ENCODE results near the gene KHSRP. TPM values are rescaled to one million over a fixed set of nuclear protein-coding genes. Genes with fewer than 3 reads are reported as not detected.

Gene KHSRP
- total RNA-seq, 4 donors from 2014 or later: 92.9 to 141 (median 118) TPM

- no peaks in the 10 kb centered on the region for H3K27me3 ChIP-seq
- H3K4me3 ChIP-seq (replicated peaks in 1 of 3): no peak overlapping the region
- DNase-seq: no peak
- intact Hi-C loops (cut with DNase I): loop anchor here (10.0 kb wide), 1 partner anchor 46 kb away; the partner anchor contains the start of gene KHSRP
- peaks cover 43 to 46% of the 10 kb centered on the region in 2 donors for H3K36me3 ChIP-seq
- no peak for TF ChIP-seq POLR2A (IDR thresholded peaks at IDR 0.05)
- no peak for TF ChIP-seq CTCF (IDR thresholded peaks at IDR 0.05)
- peak overlapping the region; percentile 41 to 66 (median 52) for H3K27ac ChIP-seq
- no peaks in the 10 kb centered on the region for H3K9me3 ChIP-seq
- 63 to 68% methylated on average over 9 of the region's 9 CpGs for WGBS, 2 donors
- H3K4me1 ChIP-seq: peaks cover 18 to 22% of the 10 kb centered on the region in 2 donors
These were observed 46.1 kb downstream of the KHSRP start for GRCh38 chr19:6378486-6378885.

DNA sequence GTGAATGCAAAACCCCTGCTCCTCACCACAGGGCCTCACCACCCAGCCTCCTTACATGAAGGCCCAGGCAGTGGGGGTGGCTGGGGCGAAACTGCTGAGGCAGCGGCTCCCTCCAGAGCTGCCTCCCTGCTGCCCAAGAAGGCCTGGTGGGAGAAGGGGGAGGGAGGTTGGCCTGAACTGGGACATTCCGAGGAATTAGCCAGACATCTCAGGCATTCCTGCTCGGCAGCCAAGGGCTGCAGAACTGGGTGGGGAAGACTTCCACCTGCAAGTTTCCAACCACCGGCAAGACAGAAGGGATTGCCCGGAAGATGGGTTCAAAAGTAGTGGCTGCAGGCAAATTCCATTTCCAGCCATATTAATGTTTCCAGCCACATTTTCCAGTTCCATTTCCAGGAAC is 46.6 kb downstream of the KHSRP start:
- Histone ChIP-seq H3K36me3 (peaks cover 38 to 42% of the 10 kb centered on the region in 2 donors), H3K4me1 (peaks cover 20 to 24% of the 10 kb centered on the region in 2 donors)
- intact Hi-C loops (cut with DNase I): loop anchor here (10.0 kb wide), 1 partner anchor 47 kb away; the partner anchor contains the start of gene KHSRP

DNA sequence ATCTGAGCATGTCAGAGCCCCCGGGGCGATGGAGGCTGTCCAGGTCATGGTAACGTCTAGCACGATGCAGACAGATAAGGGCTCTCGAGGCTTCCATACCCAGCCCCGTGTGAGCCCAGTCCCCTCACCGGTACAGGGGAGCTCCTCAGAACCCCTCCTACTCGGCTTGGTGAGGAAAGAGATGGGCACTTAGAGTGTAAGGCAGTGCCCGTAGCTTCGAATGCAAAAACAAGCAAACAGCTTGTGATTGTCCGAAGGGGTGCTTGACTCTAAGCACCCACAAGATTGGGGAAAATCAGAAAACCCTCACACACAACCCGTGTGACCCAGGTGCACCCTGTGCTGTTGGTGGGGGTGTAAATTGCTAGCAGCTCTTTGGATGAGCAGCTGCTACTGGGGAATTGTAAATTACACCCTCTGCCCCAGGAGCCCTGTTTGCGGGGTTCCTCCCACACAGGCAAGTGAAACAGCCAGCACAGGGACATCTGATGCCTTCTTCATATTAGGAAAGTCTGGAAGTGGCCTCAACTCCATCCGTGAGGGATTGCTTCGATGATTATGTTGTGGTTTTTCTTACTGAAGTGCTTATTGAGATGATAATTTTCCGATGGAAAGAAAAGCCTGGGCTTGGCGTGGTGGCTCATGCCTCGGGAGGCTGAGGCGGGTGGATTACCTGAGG is 48.0 kb downstream of the KHSRP start:
- 76 to 80% methylated on average over 16 to 19 of the region's 19 CpGs for WGBS, 2 donors
- Histone ChIP-seq H3K27me3 (no peaks in the 10 kb centered on the region), H3K4me3 (replicated peaks in 1 of 3) (no peak overlapping the region), H3K27ac (peak overlapping the region in 1 of 3 donors; percentile 66), H3K36me3 (peaks cover 26 to 32% of the 10 kb centered on the region in 2 donors), H3K4me1 (peaks cover 20 to 28% of the 10 kb centered on the region in 2 donors), H3K9me3 (no peaks in the 10 kb centered on the region)
- no peak for DNase-seq
- intact Hi-C loops (cut with DNase I): loop anchor here (10.0 kb wide), 1 partner anchor 48 kb away; the partner anchor contains the start of gene KHSRP
- TF ChIP-seq CTCF (IDR thresholded peaks at IDR 0.05): no peak
- TF ChIP-seq POLR2A (IDR thresholded peaks at IDR 0.05): no peak

More for the DNA sequence above, 46.6 kb downstream of the KHSRP start:
- DNase-seq: peak; percentile 84 to 91
- H3K27me3 ChIP-seq: no peaks in the 10 kb centered on the region
- TF ChIP-seq POLR2A (IDR thresholded peaks at IDR 0.05) (peak in 1 of 2 donors; percentile 29), CTCF (IDR thresholded peaks at IDR 0.05) (no peak)
- WGBS, 2 donors: 29 to 33% methylated on average over 2 to 6 of the region's 6 CpGs
- H3K4me3 ChIP-seq (replicated peaks in 1 of 3): no peak overlapping the region
- H3K9me3 ChIP-seq: no peaks in the 10 kb centered on the region
- H3K27ac ChIP-seq: peak overlapping the region; percentile 56 to 80 (median 66)

GRCh38 chr19:6375411-6376010 is 49.1 kb downstream of the KHSRP start, which contains the start of gene PSPN:
TSS of gene PSPN (minus strand) at chr19:6375933. CDS start at chr19:6375849, 84 bp downstream.
- H3K27ac ChIP-seq: no peak within 1 kb of the TSS

More at GRCh38 chr19:6375411-6376010, 49.1 kb downstream of the KHSRP start, which contains the start of gene PSPN:
- TF ChIP-seq POLR2A (IDR thresholded peaks at IDR 0.05): no peak
- TF ChIP-seq CTCF (IDR thresholded peaks at IDR 0.05): no peak
- Histone ChIP-seq H3K27me3 (no peaks in the 10 kb centered on the region), H3K4me1 (peaks cover 20 to 28% of the 10 kb centered on the region in 2 donors), H3K9me3 (no peaks in the 10 kb centered on the region), H3K4me3 (replicated peaks in 1 of 3) (no peak within 1 kb of the TSS), H3K36me3 (peaks cover 15 to 21% of the 10 kb centered on the region in 2 donors)
- intact Hi-C loops (cut with DNase I): loop anchor here (10.0 kb wide), 1 partner anchor 49 kb away; the partner anchor contains the start of gene KHSRP
- WGBS, 2 donors: 88 to 94% methylated on average over 18 to 23 of the region's 25 CpGs
- DNase-seq: no peak

Data from thyroid gland (tissue), 4 donors.